NCI-H510A (cell line): ENCODE data around the gene OSGIN1.

ENCODE experiments used
- DNase-seq: peaks from one replicate; lab custom pipeline; 2025; lab: John Stamatoyannopoulos, UW

OSGIN1 gene, protein sequence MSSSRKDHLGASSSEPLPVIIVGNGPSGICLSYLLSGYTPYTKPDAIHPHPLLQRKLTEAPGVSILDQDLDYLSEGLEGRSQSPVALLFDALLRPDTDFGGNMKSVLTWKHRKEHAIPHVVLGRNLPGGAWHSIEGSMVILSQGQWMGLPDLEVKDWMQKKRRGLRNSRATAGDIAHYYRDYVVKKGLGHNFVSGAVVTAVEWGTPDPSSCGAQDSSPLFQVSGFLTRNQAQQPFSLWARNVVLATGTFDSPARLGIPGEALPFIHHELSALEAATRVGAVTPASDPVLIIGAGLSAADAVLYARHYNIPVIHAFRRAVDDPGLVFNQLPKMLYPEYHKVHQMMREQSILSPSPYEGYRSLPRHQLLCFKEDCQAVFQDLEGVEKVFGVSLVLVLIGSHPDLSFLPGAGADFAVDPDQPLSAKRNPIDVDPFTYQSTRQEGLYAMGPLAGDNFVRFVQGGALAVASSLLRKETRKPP

GRCh38 chr16:83952940-83953795, at the start of gene OSGIN1:
OSGIN1 (plus strand) TSS chr16:83953240; CDS start chr16:83957672, 4,432 bp downstream.
- peak; percentile 58 for DNase-seq

- no peak for DNase-seq
These were observed 49.3 kb upstream of the OSGIN1 start for GRCh38 chr16:83903751-83904150.

- no peak for DNase-seq
These were observed 46.4 kb upstream of the OSGIN1 start for GRCh38 chr16:83906683-83907082.

- DNase-seq = no peak
These were observed 45.9 kb upstream of the OSGIN1 start for GRCh38 chr16:83907111-83907510.

DNA sequence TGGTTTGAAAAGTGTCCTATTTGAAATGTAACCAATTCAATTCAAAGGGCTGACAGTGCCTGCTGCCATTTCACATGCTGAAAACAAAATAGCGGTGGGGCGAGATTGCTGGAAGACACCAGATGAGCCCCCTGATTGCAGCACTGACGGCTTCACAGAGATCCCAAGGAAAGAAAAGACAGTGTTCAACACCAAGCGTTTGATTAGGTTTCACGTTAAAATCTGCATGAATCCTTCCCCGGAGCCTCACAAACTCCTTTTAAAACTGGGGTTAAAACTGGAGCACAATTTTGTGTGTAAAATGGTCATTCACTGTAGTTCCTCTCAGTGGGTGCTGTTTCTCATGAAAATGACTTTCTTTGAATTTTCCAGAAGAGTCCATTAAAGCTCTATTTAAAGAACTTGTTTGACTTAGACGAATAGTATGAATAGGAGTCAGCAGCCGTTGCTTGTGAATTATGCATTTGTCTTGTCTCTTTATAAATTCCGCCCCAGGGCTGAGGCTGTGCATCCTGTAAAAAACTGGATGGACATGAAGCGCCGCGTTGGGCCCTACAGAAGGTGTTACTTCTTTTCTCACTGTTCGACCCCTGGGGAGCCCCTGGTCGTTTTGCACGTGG, 45.3 kb upstream of the OSGIN1 start:
- DNase-seq = no peak

GRCh38 chr16:83908798-83909197, 44.2 kb upstream of the OSGIN1 start:
- no peak for DNase-seq

- DNase-seq = no peak
These were observed 41.8 kb upstream of the OSGIN1 start for GRCh38 chr16:83911290-83911689.

DNA sequence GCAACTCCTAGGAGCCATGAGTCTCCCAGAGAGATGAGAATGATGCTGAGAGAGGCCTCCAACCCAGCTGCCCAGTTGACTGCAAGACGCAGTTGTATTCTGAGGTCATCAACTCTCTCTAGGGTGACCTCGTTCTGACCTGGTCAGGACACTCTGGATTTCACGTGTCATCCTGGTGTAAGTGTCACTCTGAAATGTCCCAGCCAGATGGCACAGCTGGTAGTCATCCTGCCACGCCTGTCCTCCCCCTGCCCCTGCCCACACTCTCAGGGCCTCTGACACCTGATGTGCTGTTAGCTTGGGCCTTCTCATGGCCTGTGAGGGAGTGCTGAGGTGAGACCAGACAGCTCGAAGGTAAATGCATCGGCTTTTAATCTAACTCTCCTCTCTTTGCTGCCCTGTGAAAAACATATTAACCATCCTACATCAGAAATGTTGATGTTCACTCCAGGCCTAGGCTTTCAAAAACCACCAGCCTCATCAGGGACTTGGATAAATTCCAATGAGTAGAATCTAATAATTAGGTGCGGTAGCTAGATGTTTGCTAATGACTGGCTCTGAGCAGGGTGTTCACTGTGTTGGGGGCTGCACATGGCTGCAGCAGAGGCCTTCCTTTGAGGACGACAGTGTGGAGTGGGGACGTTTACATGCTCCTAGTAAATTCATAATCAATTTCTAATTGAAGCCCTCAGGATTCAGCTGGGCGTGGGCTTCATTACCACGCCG, 40.4 kb upstream of the OSGIN1 start:
- DNase-seq = no peak

GRCh38 chr16:83913245-83913633, 39.8 kb upstream of the OSGIN1 start:
- DNase-seq = no peak

DNA sequence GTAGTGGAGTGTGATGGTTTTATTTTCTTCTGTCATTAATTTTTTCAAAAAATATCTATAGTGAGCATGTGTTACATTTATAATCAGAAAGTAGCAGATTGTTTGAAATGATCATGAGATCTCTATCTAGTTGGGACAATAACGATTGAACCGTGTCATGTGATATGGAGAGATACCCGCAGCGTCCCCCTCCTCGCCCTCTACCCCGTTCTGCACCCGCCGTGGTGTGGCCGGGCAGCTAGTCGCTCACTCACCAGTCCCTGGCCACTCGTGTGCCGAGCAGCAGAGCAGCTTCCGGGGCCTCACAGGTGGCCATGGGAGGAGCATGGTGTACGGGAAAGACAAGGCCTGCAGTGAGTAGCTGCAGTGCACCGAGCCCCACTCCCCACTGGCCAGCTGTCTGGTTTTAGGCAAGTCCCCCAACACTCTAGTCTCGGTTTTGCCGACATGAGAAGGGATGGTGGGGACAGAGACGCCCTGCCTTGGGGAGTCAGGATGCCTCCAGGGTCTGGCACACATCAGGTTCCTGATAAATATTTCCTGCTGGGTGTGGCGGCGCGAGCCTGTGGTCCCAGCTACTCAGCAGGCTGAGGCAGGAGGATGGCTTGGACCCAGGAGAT, 38.8 kb upstream of the OSGIN1 start:
- DNase-seq = no peak

GRCh38 chr16:83915081-83915480, 38.0 kb upstream of the OSGIN1 start:
- DNase-seq = no peak

DNA sequence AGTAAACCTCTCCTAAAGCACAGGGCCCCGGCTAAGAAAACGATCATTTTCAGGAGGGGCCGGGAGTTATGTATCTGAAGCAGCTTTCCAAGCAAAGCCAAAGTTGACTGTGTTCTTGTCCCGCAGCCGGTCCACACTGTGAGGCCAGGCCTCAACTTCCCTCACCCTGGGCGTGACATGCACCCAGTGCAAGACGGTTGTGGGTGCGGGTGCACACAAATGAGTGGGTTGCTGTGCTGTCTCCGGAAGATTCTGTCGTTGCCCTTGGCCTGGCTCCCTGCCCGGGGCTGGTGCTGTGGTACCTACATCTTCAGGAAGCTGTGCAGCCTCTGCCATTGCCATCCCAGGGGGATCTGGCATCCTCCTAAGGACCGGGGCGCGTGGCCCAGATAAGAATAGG, 37.5 kb upstream of the OSGIN1 start:
- no peak for DNase-seq

GRCh38 chr16:83917152-83918120, 35.6 kb upstream of the OSGIN1 start:
- no peak for DNase-seq

- no peak for DNase-seq
These were observed 32.0 kb upstream of the OSGIN1 start for GRCh38 chr16:83920894-83921491.

DNA sequence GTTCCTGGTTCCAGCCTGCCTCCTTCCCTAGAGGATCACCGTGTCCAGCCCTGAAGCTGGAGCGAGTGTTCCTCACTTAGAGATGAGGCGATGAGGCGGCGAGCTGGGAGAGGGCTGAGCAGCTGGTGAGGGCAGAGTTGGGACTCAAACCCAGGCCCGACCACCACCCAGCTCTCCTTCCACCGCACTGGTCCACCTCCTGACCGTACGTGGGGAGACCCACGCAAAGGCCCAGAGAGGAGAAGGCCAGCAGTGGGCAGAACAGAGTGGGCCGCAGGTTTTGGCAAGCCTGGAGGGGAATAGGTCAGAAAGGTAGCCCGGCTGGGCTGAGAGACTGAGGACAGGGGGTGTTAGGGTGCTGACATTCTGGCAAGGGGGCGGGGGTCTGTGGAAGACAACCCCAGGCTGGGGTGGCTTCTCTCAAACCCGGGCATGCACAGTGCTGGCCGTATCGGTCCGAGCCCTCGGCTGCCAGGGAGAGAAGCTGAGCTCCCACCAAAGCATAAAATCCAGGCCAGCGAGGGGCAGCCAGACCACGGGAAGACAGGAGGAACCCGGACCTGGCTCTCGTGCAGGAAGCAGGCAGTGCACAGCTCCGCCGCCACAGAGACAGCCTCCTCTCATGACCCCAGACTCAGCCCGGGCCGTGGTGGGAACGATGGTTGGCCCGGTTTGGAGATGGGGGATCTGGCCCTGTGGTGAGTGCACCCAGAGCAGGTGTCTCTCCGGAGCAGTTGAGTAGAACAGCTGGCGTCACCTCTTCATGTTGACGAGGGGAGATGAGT, 29.3 kb upstream of the OSGIN1 start:
- DNase-seq = no peak

GRCh38 chr16:83924686-83925085, 28.4 kb upstream of the OSGIN1 start:
- DNase-seq = no peak

DNA sequence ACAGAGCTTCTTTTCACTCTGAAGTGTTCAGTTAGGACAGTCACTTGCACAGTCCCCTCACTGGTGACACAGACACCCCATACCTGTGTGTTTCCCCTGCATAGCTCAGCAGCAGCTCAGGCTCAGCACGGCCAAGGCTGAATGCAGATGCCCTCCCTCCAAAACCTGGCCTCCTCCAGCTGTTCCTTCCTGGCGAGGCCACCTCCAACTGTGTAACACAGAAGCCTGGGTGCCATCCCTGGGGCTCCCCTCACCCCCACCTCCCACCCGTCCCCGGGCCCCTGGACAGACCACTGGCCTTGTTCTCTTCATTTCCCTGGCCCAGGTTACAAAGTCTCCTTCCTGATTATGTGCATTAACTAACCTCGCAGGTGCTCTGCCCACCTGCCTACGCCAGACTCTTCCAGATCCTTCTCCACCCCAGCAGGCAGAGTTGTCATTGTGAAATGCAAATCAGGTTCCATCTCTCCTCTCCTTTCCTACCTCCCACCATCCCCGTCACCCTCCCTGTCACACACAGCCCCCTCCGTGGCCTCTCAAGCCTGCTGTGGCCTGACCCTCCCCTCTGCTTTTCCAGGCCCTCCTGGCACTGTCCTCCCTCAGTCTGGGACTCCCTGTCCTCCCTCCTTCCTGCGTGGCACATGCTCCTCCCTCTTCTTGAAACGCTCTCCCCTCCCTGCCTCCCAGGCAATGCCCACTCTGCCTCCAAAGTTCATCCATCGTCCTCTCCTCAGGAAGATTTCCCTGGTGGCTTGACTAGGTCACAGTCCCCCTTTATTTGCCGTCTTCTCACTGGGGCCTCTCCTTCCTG, 27.7 kb upstream of the OSGIN1 start:
- no peak for DNase-seq
